Measurements from ENCODE around the gene FAM186B.
A peak's percentile ranks its signal among the peaks of the same experiment; 100 is the strongest.

FAM186B gene

DNA sequence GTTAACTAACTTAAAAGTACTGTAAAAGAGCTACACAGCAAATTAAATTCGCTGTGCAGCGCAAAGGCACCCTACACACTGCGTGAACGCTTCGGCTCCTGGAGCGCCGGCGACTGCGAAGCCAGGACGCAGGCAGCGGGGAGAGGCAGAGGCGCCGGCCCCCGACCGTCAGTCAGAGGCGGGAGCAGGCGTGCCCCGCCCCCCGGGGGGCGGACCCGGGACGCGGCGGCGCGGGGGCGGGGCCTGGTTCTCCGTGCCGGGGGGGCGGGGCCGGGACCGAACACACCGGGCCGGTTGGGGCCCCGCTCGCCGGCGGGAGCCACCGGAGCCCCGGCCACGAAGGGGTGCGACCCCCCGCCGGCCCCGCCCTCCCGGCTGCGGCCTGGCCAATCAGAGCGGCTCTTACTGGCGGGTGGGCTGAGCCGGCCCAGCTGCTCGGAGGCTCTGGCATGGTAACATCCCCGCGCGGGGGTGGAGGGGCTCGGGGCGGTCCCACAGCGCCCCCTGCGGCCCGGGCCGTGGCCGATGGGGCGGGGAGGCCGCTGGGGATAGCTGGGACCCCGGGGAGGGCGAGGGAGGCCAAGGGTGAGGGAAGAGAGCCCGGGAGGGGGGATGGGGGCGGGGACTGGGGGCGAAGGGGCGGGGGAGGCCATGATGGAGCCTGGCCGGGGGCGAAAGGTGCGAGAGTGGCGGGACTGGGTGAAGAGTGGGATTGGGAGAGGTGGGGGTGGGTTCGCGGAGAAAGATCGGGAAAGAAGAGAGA is 17.9 kb upstream of the FAM186B start, which contains the start of gene PRPF40B:
TSS of gene PRPF40B (plus strand) at position 420 of the 763 bp plus-strand sequence. CDS start at position 450, 30 bp downstream.
- peak; percentile 92 for DNase-seq
- no peaks in the 10 kb centered on the region for H3K79me2 ChIP-seq (ENCODE audit: insufficient read depth, low read length)
- H3K4me2 ChIP-seq (ENCODE audit: insufficient read depth, low read length) = peak within 1 kb of the TSS; percentile 99
- H3K36me3 ChIP-seq (ENCODE audit: insufficient read depth, low read length) = no peaks in the 10 kb centered on the region
- peaks cover 12% of the 10 kb centered on the region for H3K27me3 ChIP-seq (ENCODE audit: insufficient read depth, low read length, poor library complexity)
- H3K4me3 ChIP-seq (ENCODE audit: low read depth in 1 of 2, low read length in 2 of 2) = peak within 1 kb of the TSS; percentile 36 to 72
- TF ChIP-seq EZH2 (IDR thresholded peaks at IDR 0.05; ENCODE audit: borderline replicate concordance, low read depth, low read length, severe bottlenecking) = no peak
- TF ChIP-seq, protein P1, sequence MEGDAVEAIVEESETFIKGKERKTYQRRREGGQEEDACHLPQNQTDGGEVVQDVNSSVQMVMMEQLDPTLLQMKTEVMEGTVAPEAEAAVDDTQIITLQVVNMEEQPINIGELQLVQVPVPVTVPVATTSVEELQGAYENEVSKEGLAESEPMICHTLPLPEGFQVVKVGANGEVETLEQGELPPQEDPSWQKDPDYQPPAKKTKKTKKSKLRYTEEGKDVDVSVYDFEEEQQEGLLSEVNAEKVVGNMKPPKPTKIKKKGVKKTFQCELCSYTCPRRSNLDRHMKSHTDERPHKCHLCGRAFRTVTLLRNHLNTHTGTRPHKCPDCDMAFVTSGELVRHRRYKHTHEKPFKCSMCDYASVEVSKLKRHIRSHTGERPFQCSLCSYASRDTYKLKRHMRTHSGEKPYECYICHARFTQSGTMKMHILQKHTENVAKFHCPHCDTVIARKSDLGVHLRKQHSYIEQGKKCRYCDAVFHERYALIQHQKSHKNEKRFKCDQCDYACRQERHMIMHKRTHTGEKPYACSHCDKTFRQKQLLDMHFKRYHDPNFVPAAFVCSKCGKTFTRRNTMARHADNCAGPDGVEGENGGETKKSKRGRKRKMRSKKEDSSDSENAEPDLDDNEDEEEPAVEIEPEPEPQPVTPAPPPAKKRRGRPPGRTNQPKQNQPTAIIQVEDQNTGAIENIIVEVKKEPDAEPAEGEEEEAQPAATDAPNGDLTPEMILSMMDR (IDR thresholded peaks at IDR 0.05; ENCODE audit: borderline replicate concordance, extremely low read depth, low read length, poor library complexity, severe bottlenecking) = peak; percentile 74
- peak within 1 kb of the TSS; percentile 84 for H3K27ac ChIP-seq (ENCODE audit: low read length)
- peak within 1 kb of the TSS; percentile 73 for H3K9ac ChIP-seq (ENCODE audit: low read depth, low read length)
- H3K4me1 ChIP-seq (ENCODE audit: insufficient read depth, low read length) = peaks cover 33% of the 10 kb centered on the region
- H2AFZ ChIP-seq (ENCODE audit: low read depth, low read length) = peak within 1 kb of the TSS; percentile 73
- H3K9me3 ChIP-seq (ENCODE audit: insufficient read depth, low read length, severe bottlenecking) = no peaks in the 10 kb centered on the region
- H4K20me1 ChIP-seq (ENCODE audit: insufficient read depth, low read length) = 0 out of 2 replicates have a peak, but pooled peaks cover 2% of the 10 kb centered on the region
- ATAC-seq (ENCODE audit: insufficient read depth, low read depth) = peak; percentile 76

DNA sequence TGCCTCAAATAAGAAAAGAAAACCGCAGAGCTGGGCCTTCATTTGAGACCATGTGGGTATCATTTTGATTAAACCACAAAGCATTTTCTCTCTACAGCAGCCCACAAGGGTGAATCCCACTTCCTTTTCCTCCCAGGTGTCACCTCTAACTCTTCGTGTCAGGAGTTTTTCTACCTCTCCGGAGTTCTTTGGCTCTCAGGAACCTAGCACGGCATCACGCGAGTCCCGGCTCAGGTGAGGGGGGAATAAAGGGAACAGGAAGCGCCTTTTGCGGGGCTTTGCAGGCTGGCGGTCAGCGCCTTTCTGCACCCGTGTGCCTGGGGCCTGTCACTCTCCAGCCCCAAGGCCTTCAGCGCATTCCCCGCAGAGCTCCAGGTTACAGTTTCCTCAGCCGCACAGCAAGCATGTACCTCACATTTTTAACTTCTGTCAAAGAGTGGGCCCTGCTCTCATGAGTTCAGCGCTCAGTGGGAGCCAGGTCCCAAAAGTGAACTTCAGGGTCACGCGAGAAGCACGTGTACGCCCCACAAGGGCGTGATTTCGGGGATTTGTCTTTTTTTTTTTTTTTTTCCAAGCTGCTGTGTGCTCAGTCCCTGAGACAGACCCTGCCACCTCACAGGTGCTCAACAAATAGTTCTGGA is 17.2 kb upstream of the FAM186B start:
- H3K4me2 ChIP-seq (ENCODE audit: insufficient read depth, low read length) = peak overlapping the region; percentile 99
- 0 out of 2 replicates have a peak, but pooled peaks cover 2% of the 10 kb centered on the region for H4K20me1 ChIP-seq (ENCODE audit: insufficient read depth, low read length)
- TF ChIP-seq EZH2 (IDR thresholded peaks at IDR 0.05; ENCODE audit: borderline replicate concordance, low read depth, low read length, severe bottlenecking) = no peak
- TF ChIP-seq, protein P1 (IDR thresholded peaks at IDR 0.05; ENCODE audit: borderline replicate concordance, extremely low read depth, low read length, poor library complexity, severe bottlenecking) = no peak
- peaks cover 12% of the 10 kb centered on the region for H3K27me3 ChIP-seq (ENCODE audit: insufficient read depth, low read length, poor library complexity)
- peak overlapping the region; percentile 73 for H2AFZ ChIP-seq (ENCODE audit: low read depth, low read length)
- H3K27ac ChIP-seq (ENCODE audit: low read length) = peak overlapping the region; percentile 84
- no peaks in the 10 kb centered on the region for H3K36me3 ChIP-seq (ENCODE audit: insufficient read depth, low read length)
- ATAC-seq (ENCODE audit: insufficient read depth, low read depth) (peak; percentile 69), DNase-seq (peak; percentile 82)
- no peaks in the 10 kb centered on the region for H3K9me3 ChIP-seq (ENCODE audit: insufficient read depth, low read length, severe bottlenecking)
- H3K9ac ChIP-seq (ENCODE audit: low read depth, low read length) = peak overlapping the region; percentile 73
- no peaks in the 10 kb centered on the region for H3K79me2 ChIP-seq (ENCODE audit: insufficient read depth, low read length)
- peaks cover 33% of the 10 kb centered on the region for H3K4me1 ChIP-seq (ENCODE audit: insufficient read depth, low read length)
- H3K4me3 ChIP-seq (ENCODE audit: low read depth in 1 of 2, low read length in 2 of 2) = peak overlapping the region; percentile 36 to 72

DNA sequence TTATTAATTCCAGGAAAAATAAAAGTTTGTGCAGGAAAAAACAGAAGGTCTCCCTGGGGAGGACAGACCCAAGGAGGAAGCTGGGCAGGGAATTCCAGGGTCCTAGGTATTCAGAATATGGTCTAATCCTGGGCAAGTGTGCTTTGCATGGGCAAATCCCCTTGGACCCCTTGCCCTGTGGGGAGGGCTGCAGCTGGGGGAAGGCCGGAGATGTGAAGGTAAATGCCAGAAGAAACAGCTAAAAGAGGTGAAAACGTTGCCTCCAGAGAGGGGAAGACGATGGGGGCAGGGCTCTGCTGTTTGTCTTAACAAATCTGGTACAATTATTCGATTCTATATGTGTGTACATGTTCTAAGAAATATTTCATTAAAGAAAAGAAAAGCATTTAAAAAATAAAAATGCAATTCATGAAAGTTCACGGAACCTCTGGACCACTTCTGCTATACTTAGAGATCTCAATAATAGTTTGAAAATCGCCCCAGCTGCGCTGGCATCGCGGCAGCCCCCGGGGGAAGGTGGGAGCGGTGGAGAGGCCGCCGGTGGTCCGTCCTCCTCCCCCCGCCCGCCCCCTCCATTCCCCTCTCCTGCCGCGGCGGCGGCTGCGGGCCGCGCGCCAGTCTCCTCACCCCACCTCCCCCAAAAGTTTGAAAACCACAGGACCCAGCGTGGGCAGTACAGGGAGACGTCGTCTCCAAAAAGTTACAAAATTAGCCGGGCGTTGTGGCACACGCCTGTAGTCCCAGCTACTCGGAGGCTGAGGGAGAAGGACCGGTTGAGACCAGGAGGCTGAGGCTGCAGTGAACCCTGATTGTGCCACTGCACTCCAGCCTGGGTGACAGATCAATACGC is 16.4 kb upstream of the FAM186B start:
- H3K9ac ChIP-seq (ENCODE audit: low read depth, low read length) = peak overlapping the region; percentile 73
- peak overlapping the region; percentile 20 to 72; a peak in 3 of 4 replicates for H3K4me3 ChIP-seq (ENCODE audit: low read depth in 1 of 2, low read length in 2 of 2)
- TF ChIP-seq, protein P1 (IDR thresholded peaks at IDR 0.05; ENCODE audit: borderline replicate concordance, extremely low read depth, low read length, poor library complexity, severe bottlenecking) = no peak
- no peak for TF ChIP-seq EZH2 (IDR thresholded peaks at IDR 0.05; ENCODE audit: borderline replicate concordance, low read depth, low read length, severe bottlenecking)
- H3K27me3 ChIP-seq (ENCODE audit: insufficient read depth, low read length, poor library complexity) = peaks cover 12% of the 10 kb centered on the region
- H3K27ac ChIP-seq (ENCODE audit: low read length) = peak overlapping the region; percentile 84
- no peaks in the 10 kb centered on the region for H3K79me2 ChIP-seq (ENCODE audit: insufficient read depth, low read length)
- peak; percentile 16 for DNase-seq
- 0 out of 2 replicates have a peak, but pooled peaks cover 2% of the 10 kb centered on the region for H4K20me1 ChIP-seq (ENCODE audit: insufficient read depth, low read length)
- H3K4me1 ChIP-seq (ENCODE audit: insufficient read depth, low read length) = peaks cover 33% of the 10 kb centered on the region
- H2AFZ ChIP-seq (ENCODE audit: low read depth, low read length) = 0 out of 2 replicates have a peak overlapping the region, but pooled peaks have one; percentile 73
- no peak for ATAC-seq (ENCODE audit: insufficient read depth, low read depth)
- H3K9me3 ChIP-seq (ENCODE audit: insufficient read depth, low read length, severe bottlenecking) = no peaks in the 10 kb centered on the region
- H3K4me2 ChIP-seq (ENCODE audit: insufficient read depth, low read length) = peak overlapping the region; percentile 99
- H3K36me3 ChIP-seq (ENCODE audit: insufficient read depth, low read length) = no peaks in the 10 kb centered on the region
